HepG2 (cell line): ENCODE data around the gene VASN. TPM values are rescaled to one million over a fixed set of nuclear protein-coding genes. Genes with fewer than 3 reads are reported as not detected.

ENCODE experiments used
- BRD4 ChIP-seq: sonication (generic); formaldehyde crosslinking; IDR thresholded peaks from 2 replicates; pipeline ENCODE4 v1.4.0; 2020; ENCODE audit warnings: missing genetic modification reagents
- KLF15 ChIP-seq: sonication (generic); formaldehyde crosslinking; IDR thresholded peaks from 2 replicates; pipeline ENCODE4 v1.8.1; 2023; ENCODE audit warnings: borderline replicate concordance, mild to moderate bottlenecking, inconsistent platforms, missing genetic modification reagents, mixed read lengths
- LRRFIP1 ChIP-seq: sonication (generic); formaldehyde crosslinking; conservative IDR thresholded peaks from 2 replicates; pipeline ENCODE4 v1.4.0; 2020; ENCODE audit warnings: missing genetic modification reagents
- MTA3 ChIP-seq: sonication (generic); formaldehyde crosslinking; IDR thresholded peaks from 2 replicates; pipeline ENCODE4 v1.4.0; 2020; ENCODE audit warnings: missing genetic modification reagents
- MXD1 ChIP-seq: sonication (generic); formaldehyde crosslinking; IDR thresholded peaks from 2 replicates; pipeline ENCODE4 v1.4.0; 2020; ENCODE audit warnings: mild to moderate bottlenecking, missing genetic modification reagents
- NCOA2 ChIP-seq: sonication (generic); formaldehyde crosslinking; IDR thresholded peaks from 2 replicates; pipeline ENCODE4 v1.8.0; 2022; ENCODE audit warnings: inconsistent platforms
- NCOA5 ChIP-seq: sonication (generic); formaldehyde crosslinking; IDR thresholded peaks from 2 replicates; pipeline ENCODE4 v1.4.0; 2020; ENCODE audit warnings: missing genetic modification reagents
- RAD51 ChIP-seq: fragments of 450-650 bp; IDR thresholded peaks from 2 replicates; pipeline ENCODE4 v1.6.1; 2016; ENCODE audit warnings: borderline replicate concordance
- SIN3B ChIP-seq: fragments of 150-350 bp; IDR thresholded peaks from 2 replicates; pipeline ENCODE4 v1.6.1; 2014; ENCODE audit warnings: low read length
- TGIF2 ChIP-seq: IDR thresholded peaks from 2 replicates; pipeline ENCODE4 v1.6.1; 2016; ENCODE audit warnings: control low read depth, missing compliant biosample characterization
- THAP11 ChIP-seq: IDR thresholded peaks from 2 replicates; pipeline ENCODE4 v1.6.1; 2016; ENCODE audit warnings: missing biosample characterization, missing genetic modification reagents
- YY1 ChIP-seq: IDR thresholded peaks from 2 replicates; pipeline ENCODE4 v1.6.1; 2011; ENCODE audit warnings: low read length, low read depth, moderate library complexity, mild to moderate bottlenecking; ENCODE audit not compliant: insufficient read depth, insufficient replicate concordance
- ZFP91 ChIP-seq: sonication (generic); formaldehyde crosslinking; IDR thresholded peaks from 2 replicates; pipeline ENCODE4 v1.9.0; 2022; ENCODE audit warnings: missing genetic modification reagents, mild to moderate bottlenecking, borderline replicate concordance
- ZNF253 ChIP-seq: sonication (generic); formaldehyde crosslinking; IDR thresholded peaks from 2 replicates; pipeline ENCODE4 v1.8.0; 2022; ENCODE audit warnings: mild to moderate bottlenecking, missing genetic modification reagents, borderline replicate concordance
- ZNF552 ChIP-seq: sonication (generic); formaldehyde crosslinking; IDR thresholded peaks from 2 replicates; pipeline ENCODE4 v1.9.0; 2022; ENCODE audit warnings: missing genetic modification reagents, mild to moderate bottlenecking, borderline replicate concordance
- ZNF766 ChIP-seq: sonication (generic); formaldehyde crosslinking; IDR thresholded peaks from 2 replicates; pipeline ENCODE4 v1.5.0; 2020; ENCODE audit warnings: missing genetic modification reagents, borderline replicate concordance
- ZSCAN21 ChIP-seq: sonication (generic); formaldehyde crosslinking; IDR thresholded peaks from 2 replicates; pipeline ENCODE4 v1.8.0; 2022; ENCODE audit warnings: mild to moderate bottlenecking, missing genetic modification reagents, moderate library complexity, borderline replicate concordance
- polyA plus RNA-seq, 8 experiments: library from polyadenylated mRNA; depleted of rRNA in 3 of 8; stranded (reverse) in 7 of 8; unstranded in 1 of 8; fragments of >200 nt; fragmentation: Illumina TruSeq in 4 of 8; extraction: Trizol in 4 of 8; gene quantifications; 2 replicates each; pipeline versions ENCODE4 v1.2.1 to v1.2.3, GENCODE V29; 2011 to 2016; ENCODE audit warnings: low read depth in 4 of 8, missing spikeins in 1 of 8, mixed read lengths in 1 of 8; ENCODE audit not compliant: insufficient read depth in 1 of 8
- total RNA-seq, 5 experiments: library from RNA; depleted of rRNA; stranded (reverse); fragments of >200 nt; fragmentation: Illumina TruSeq; extraction: Trizol; gene quantifications; 2 replicates each; pipeline ENCODE4 v1.2.3, GENCODE V29; 2016; ENCODE audit warnings: low read depth in 1 of 5
- TF ChIP-seq, protein P1 (sequence below): sonication (generic); formaldehyde crosslinking; IDR thresholded peaks from 2 replicates; pipeline ENCODE4 v1.8.0; 2022; ENCODE audit warnings: missing genetic modification reagents, mild to moderate bottlenecking, borderline replicate concordance
- TF ChIP-seq, protein P2 (sequence below): sonication (generic); formaldehyde crosslinking; IDR thresholded peaks from 2 replicates; pipeline ENCODE4 v1.4.0; 2020; ENCODE audit warnings: missing genetic modification reagents; ENCODE audit errors: not compliant biosample characterization
- TF ChIP-seq, protein P3 (sequence below): sonication (generic); formaldehyde crosslinking; IDR thresholded peaks from 2 replicates; pipeline ENCODE4 v1.4.0; 2020; ENCODE audit warnings: missing genetic modification reagents

Gene VASN
- total and polyA plus RNA-seq, 2 of the 13 experiments (the other 11 are each of a cell fraction or from before 2014, with no cell fraction given), result 8.4 to 18.2 TPM

DNA sequence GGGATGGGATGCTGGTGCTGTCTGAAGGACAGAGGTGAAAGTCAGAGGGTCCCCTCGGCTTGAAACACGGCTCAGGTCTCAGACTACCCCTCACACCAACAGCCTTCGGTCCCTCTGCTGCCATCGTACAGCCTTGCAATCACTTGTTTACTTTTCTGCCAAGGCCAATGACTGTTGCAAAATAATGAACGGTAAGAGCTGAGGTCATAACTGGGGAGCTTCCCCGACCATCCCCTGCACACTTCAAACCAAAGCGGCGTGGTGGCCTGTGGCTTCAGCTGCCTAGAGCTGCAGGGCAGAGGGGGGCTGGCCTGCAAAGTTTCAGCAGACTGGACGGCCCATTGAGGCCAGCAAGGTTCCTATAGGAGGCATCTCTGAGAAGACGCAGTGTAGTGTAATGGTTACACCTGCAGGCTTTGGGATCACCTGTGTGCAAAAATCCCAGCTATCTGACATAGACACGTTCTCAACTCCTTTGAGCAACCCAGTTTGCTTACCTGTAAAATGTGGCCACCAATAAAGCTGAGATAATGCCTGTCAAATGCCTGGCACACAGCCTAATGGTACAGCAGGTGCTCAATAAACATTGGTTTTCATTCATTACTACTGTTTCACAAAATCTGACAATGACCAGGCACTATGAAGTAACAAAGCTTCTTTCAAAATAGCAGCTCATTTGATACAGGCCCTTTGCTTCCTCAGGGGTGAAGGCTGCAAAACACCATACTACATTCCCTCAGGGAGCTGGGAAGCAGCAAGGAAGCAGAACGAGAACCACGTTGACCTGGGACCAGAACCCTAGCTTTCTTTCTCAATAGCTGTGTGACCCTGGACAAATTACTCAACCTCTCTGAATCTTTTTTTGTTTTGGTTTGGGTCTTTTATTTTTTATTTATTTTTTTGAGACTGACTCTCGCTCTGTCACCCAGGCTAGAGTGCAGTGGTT, 25.5 kb upstream of the VASN start (continued):
- TF ChIP-seq, protein P1, sequence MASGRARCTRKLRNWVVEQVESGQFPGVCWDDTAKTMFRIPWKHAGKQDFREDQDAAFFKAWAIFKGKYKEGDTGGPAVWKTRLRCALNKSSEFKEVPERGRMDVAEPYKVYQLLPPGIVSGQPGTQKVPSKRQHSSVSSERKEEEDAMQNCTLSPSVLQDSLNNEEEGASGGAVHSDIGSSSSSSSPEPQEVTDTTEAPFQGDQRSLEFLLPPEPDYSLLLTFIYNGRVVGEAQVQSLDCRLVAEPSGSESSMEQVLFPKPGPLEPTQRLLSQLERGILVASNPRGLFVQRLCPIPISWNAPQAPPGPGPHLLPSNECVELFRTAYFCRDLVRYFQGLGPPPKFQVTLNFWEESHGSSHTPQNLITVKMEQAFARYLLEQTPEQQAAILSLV (CRISPR knock-in tag), result no peak
- no peak for TF ChIP-seq ZNF766 (CRISPR knock-in tag)
- no peak for TF ChIP-seq ZNF253 (CRISPR knock-in tag)
- peak; percentile 59; the same call in 1 of the 2 replicates for TF ChIP-seq ZSCAN21 (CRISPR knock-in tag)
- no peak for TF ChIP-seq KLF15 (CRISPR knock-in tag)
- TF ChIP-seq TGIF2, result no peak; the same call in 1 of the 2 replicates
- TF ChIP-seq MXD1, result peak; percentile 56; the same call in 1 of the 2 replicates
- TF ChIP-seq, protein P2, sequence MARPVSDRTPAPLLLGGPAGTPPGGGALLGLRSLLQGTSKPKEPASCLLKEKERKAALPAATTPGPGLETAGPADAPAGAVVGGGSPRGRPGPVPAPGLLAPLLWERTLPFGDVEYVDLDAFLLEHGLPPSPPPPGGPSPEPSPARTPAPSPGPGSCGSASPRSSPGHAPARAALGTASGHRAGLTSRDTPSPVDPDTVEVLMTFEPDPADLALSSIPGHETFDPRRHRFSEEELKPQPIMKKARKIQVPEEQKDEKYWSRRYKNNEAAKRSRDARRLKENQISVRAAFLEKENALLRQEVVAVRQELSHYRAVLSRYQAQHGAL (CRISPR knock-in tag), result no peak
- no peak for TF ChIP-seq LRRFIP1 (CRISPR knock-in tag)
- TF ChIP-seq RAD51, result no peak
- no peak for TF ChIP-seq BRD4
- no peak for TF ChIP-seq MTA3 (CRISPR knock-in tag)
- no peak for TF ChIP-seq NCOA5 (CRISPR knock-in tag)
- no peak for TF ChIP-seq ZNF552 (CRISPR knock-in tag)
- TF ChIP-seq, protein P3, sequence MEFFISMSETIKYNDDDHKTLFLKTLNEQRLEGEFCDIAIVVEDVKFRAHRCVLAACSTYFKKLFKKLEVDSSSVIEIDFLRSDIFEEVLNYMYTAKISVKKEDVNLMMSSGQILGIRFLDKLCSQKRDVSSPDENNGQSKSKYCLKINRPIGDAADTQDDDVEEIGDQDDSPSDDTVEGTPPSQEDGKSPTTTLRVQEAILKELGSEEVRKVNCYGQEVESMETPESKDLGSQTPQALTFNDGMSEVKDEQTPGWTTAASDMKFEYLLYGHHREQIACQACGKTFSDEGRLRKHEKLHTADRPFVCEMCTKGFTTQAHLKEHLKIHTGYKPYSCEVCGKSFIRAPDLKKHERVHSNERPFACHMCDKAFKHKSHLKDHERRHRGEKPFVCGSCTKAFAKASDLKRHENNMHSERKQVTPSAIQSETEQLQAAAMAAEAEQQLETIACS (CRISPR knock-in tag), result no peak
- TF ChIP-seq YY1, result no peak
- TF ChIP-seq NCOA2 (CRISPR knock-in tag), result peak; percentile 90
- TF ChIP-seq SIN3B, result no peak
- TF ChIP-seq THAP11 (CRISPR knock-in tag), result peak; percentile 78; the same call in 1 of the 2 replicates
- TF ChIP-seq ZFP91 (CRISPR knock-in tag), result 0 out of 2 replicates have a peak, but pooled peaks have one; percentile 4
